Stimulated activated CD8-positive, alpha-beta memory T cell treated with anti-CD3 and anti-CD28 coated beads, Interleukin-4, amount 100 ng/mL, for 4 hours (primary cell): ENCODE results near the gene NCEH1.
A peak's percentile ranks its signal among the peaks of the same experiment; 100 is the strongest.
"Not testable (repeated sequence)": the region's sequence is repeated elsewhere in the genome, so short reads cannot be mapped to it uniquely, and the experiment has no call there.

Experiments used
- DNase-seq, 2 donors: peaks; one replicate each; pipeline ENCODE4 v3.0.0-alpha.2; 2020; ENCODE audit warnings: low read depth in 2 of 2, low spot score in 1 of 2

NCEH1 gene

GRCh38 chr3:172614340-172615274, 96.3 kb downstream of the NCEH1 start:
- DNase-seq, result no peak

- DNase-seq, result no peak
Observed at GRCh38 chr3:172613845-172614244, 97.0 kb downstream of the NCEH1 start.

- no peak for DNase-seq
Observed at GRCh38 chr3:172612871-172613678, 97.8 kb downstream of the NCEH1 start.

- no peak for DNase-seq
Observed at GRCh38 chr3:172609750-172610149, 101.1 kb downstream of the NCEH1 start.

GRCh38 chr3:172608575-172608974, 102.3 kb downstream of the NCEH1 start:
- DNase-seq, result no peak

GRCh38 chr3:172607305-172608121, 103.4 kb downstream of the NCEH1 start:
- DNase-seq, result no peak

GRCh38 chr3:172606021-172606420, 104.8 kb downstream of the NCEH1 start:
- no peak for DNase-seq

GRCh38 chr3:172604895-172605646, 105.8 kb downstream of the NCEH1 start:
- DNase-seq, result no peak

- DNase-seq, result no peak
Observed at GRCh38 chr3:172601066-172601832, 109.6 kb downstream of the NCEH1 start.

GRCh38 chr3:172600644-172601065, 110.2 kb downstream of the NCEH1 start:
- DNase-seq, result no peak

- no peak for DNase-seq
Observed at GRCh38 chr3:172598904-172599303, 112.0 kb downstream of the NCEH1 start.

GRCh38 chr3:172596394-172596706, 114.5 kb downstream of the NCEH1 start:
- DNase-seq, result no peak

- no peak for DNase-seq
Observed at GRCh38 chr3:172595664-172596393, 115.0 kb downstream of the NCEH1 start.

GRCh38 chr3:172594900-172595663, 115.8 kb downstream of the NCEH1 start:
- DNase-seq, result not testable (repeated sequence)

GRCh38 chr3:172592898-172593669, 117.8 kb downstream of the NCEH1 start:
- no peak for DNase-seq

- peak; percentile 54 to 59 for DNase-seq
Observed at GRCh38 chr3:172591876-172592771, 118.7 kb downstream of the NCEH1 start.
